ENCODE results near the gene FRYL. TPM values are rescaled to one million over a fixed set of nuclear protein-coding genes. Genes with fewer than 3 reads are reported as not detected.
A peak's percentile ranks its signal among the peaks of the same experiment; 100 is the strongest.
"Not testable (repeated sequence)": the region's sequence is repeated elsewhere in the genome, so short reads cannot be mapped to it uniquely, and the experiment has no call there.

Gene FRYL
- total RNA-seq, result 68.2 and 69.6 TPM in 2 replicates

- H3K4me1 Mint-ChIP-seq (ENCODE audit: low read depth), result peaks cover 35% of the 10 kb centered on the region
- peak; percentile 98 for DNase-seq (ENCODE audit: low spot score)
- intact Hi-C loops (cut with micrococcal nuclease), result loop anchor here (1.0 to 2.0 kb wide), 7 partner anchors 40 to 439 kb away; partner anchors contain the start of genes OCIAD1 and SLAIN2
- peak within 1 kb of the TSS; percentile 97 for H3K27ac Mint-ChIP-seq
- no peaks in the 10 kb centered on the region for H3K27me3 Mint-ChIP-seq (ENCODE audit: low read depth)
- H3K36me3 Mint-ChIP-seq (ENCODE audit: low read depth), result peaks cover 8% of the 10 kb centered on the region
- H3K4me3 Mint-ChIP-seq (ENCODE audit: low read depth), result peak within 1 kb of the TSS; percentile 95
- no peaks in the 10 kb centered on the region for H3K9me3 Mint-ChIP-seq
Measured at GRCh38 chr4:48779998-48780864, at the start of gene FRYL. Gene FRYL, minus strand, starts transcription at chr4:48780279. Its CDS starts 145,869 bp downstream, at chr4:48634410.

- H3K9me3 Mint-ChIP-seq, result no peaks in the 10 kb centered on the region
- intact Hi-C loops (cut with micrococcal nuclease), result no loop called here
- no peak overlapping the region for H3K4me3 Mint-ChIP-seq (ENCODE audit: low read depth)
- peaks cover 15% of the 10 kb centered on the region for H3K36me3 Mint-ChIP-seq (ENCODE audit: low read depth)
- peaks cover 13% of the 10 kb centered on the region for H3K27me3 Mint-ChIP-seq (ENCODE audit: low read depth)
- H3K4me1 Mint-ChIP-seq (ENCODE audit: low read depth), result peaks cover 15% of the 10 kb centered on the region
- H3K27ac Mint-ChIP-seq, result no peak overlapping the region
- no peak for DNase-seq (ENCODE audit: low spot score)
Measured at GRCh38 chr4:48827622-48828021, 47.5 kb upstream of the FRYL start.

- H3K27me3 Mint-ChIP-seq (ENCODE audit: low read depth), result peaks cover 47% of the 10 kb centered on the region
- H3K9me3 Mint-ChIP-seq; DNase-seq (ENCODE audit: low spot score); H3K27ac Mint-ChIP-seq; H3K4me1 Mint-ChIP-seq (ENCODE audit: low read depth); H3K4me3 Mint-ChIP-seq (ENCODE audit: low read depth); H3K36me3 Mint-ChIP-seq (ENCODE audit: low read depth); intact Hi-C loops (cut with micrococcal nuclease): not testable (repeated sequence)
Measured at GRCh38 chr4:48821431-48821830, 41.4 kb upstream of the FRYL start.

- peaks cover 33% of the 10 kb centered on the region for H3K27me3 Mint-ChIP-seq (ENCODE audit: low read depth)
- intact Hi-C loops (cut with micrococcal nuclease), result no loop called here
- no peak overlapping the region for H3K27ac Mint-ChIP-seq
- DNase-seq (ENCODE audit: low spot score), result no peak
- no peaks in the 10 kb centered on the region for H3K36me3 Mint-ChIP-seq (ENCODE audit: low read depth)
- H3K4me3 Mint-ChIP-seq (ENCODE audit: low read depth), result no peak overlapping the region
- no peaks in the 10 kb centered on the region for H3K9me3 Mint-ChIP-seq
- peaks cover 5% of the 10 kb centered on the region for H3K4me1 Mint-ChIP-seq (ENCODE audit: low read depth)
Measured at GRCh38 chr4:48816971-48817370, 36.9 kb upstream of the FRYL start.

- H3K27me3 Mint-ChIP-seq (ENCODE audit: low read depth), result peaks cover 29% of the 10 kb centered on the region
- H3K4me1 Mint-ChIP-seq (ENCODE audit: low read depth); H3K4me3 Mint-ChIP-seq (ENCODE audit: low read depth); H3K36me3 Mint-ChIP-seq (ENCODE audit: low read depth); DNase-seq (ENCODE audit: low spot score); H3K9me3 Mint-ChIP-seq; intact Hi-C loops (cut with micrococcal nuclease); H3K27ac Mint-ChIP-seq: not testable (repeated sequence)
Measured at GRCh38 chr4:48816297-48816696, 36.2 kb upstream of the FRYL start.

GRCh38 chr4:48815483-48815882 lies 35.4 kb upstream of the FRYL start:
- Mint-ChIP-seq H3K4me3 (ENCODE audit: low read depth) (no peak overlapping the region), H3K27ac (no peak overlapping the region)

GRCh38 chr4:48813964-48814363 lies 33.9 kb upstream of the FRYL start:
- Mint-ChIP-seq H3K36me3 (ENCODE audit: low read depth) (no peaks in the 10 kb centered on the region), H3K4me1 (ENCODE audit: low read depth) (peaks cover 5% of the 10 kb centered on the region), H3K9me3 (no peaks in the 10 kb centered on the region), H3K27ac (no peak overlapping the region), H3K27me3 (ENCODE audit: low read depth) (peaks cover 10% of the 10 kb centered on the region), H3K4me3 (ENCODE audit: low read depth) (no peak overlapping the region)
- intact Hi-C loops (cut with micrococcal nuclease), result no loop called here
- no peak for DNase-seq (ENCODE audit: low spot score)

More at GRCh38 chr4:48815483-48815882, 35.4 kb upstream of the FRYL start:
- Mint-ChIP-seq H3K9me3 (no peaks in the 10 kb centered on the region), H3K27me3 (ENCODE audit: low read depth) (peaks cover 21% of the 10 kb centered on the region), H3K4me1 (ENCODE audit: low read depth) (peaks cover 5% of the 10 kb centered on the region), H3K36me3 (ENCODE audit: low read depth) (no peaks in the 10 kb centered on the region)
- no peak for DNase-seq (ENCODE audit: low spot score)
- intact Hi-C loops (cut with micrococcal nuclease), result no loop called here

GRCh38 chr4:48812866-48813265 lies 32.8 kb upstream of the FRYL start:
- intact Hi-C loops (cut with micrococcal nuclease), result no loop called here
- Mint-ChIP-seq H3K4me3 (ENCODE audit: low read depth) (no peak overlapping the region), H3K27me3 (ENCODE audit: low read depth) (peaks cover 1% of the 10 kb centered on the region), H3K4me1 (ENCODE audit: low read depth) (peaks cover 5% of the 10 kb centered on the region), H3K36me3 (ENCODE audit: low read depth) (no peaks in the 10 kb centered on the region), H3K27ac (no peak overlapping the region), H3K9me3 (no peaks in the 10 kb centered on the region)
- DNase-seq (ENCODE audit: low spot score), result no peak

GRCh38 chr4:48804584-48805301 lies 24.7 kb upstream of the FRYL start:
- H3K27ac Mint-ChIP-seq, result no peak overlapping the region
- no peak overlapping the region for H3K4me3 Mint-ChIP-seq (ENCODE audit: low read depth)
- DNase-seq (ENCODE audit: low spot score), result no peak
- no peaks in the 10 kb centered on the region for H3K36me3 Mint-ChIP-seq (ENCODE audit: low read depth)
- H3K4me1 Mint-ChIP-seq (ENCODE audit: low read depth), result no peaks in the 10 kb centered on the region
- intact Hi-C loops (cut with micrococcal nuclease), result no loop called here
- H3K27me3 Mint-ChIP-seq (ENCODE audit: low read depth), result peaks cover 6% of the 10 kb centered on the region
- no peaks in the 10 kb centered on the region for H3K9me3 Mint-ChIP-seq

- intact Hi-C loops (cut with micrococcal nuclease), result no loop called here
- DNase-seq (ENCODE audit: low spot score), result no peak
- Mint-ChIP-seq H3K4me3 (ENCODE audit: low read depth) (no peak overlapping the region), H3K27me3 (ENCODE audit: low read depth) (peaks cover 19% of the 10 kb centered on the region), H3K36me3 (ENCODE audit: low read depth) (no peaks in the 10 kb centered on the region), H3K4me1 (ENCODE audit: low read depth) (no peaks in the 10 kb centered on the region), H3K27ac (no peak overlapping the region), H3K9me3 (no peaks in the 10 kb centered on the region)
Measured at GRCh38 chr4:48801016-48801715, 21.1 kb upstream of the FRYL start.

- H3K4me3 Mint-ChIP-seq (ENCODE audit: low read depth); H3K27ac Mint-ChIP-seq; H3K4me1 Mint-ChIP-seq (ENCODE audit: low read depth); H3K9me3 Mint-ChIP-seq; intact Hi-C loops (cut with micrococcal nuclease); DNase-seq (ENCODE audit: low spot score); H3K36me3 Mint-ChIP-seq (ENCODE audit: low read depth): not testable (repeated sequence)
- H3K27me3 Mint-ChIP-seq (ENCODE audit: low read depth), result peaks cover 19% of the 10 kb centered on the region
Measured at GRCh38 chr4:48800155-48800554, 20.1 kb upstream of the FRYL start.

GRCh38 chr4:48799157-48799556 lies 19.1 kb upstream of the FRYL start:
- no peaks in the 10 kb centered on the region for H3K36me3 Mint-ChIP-seq (ENCODE audit: low read depth)
- H3K4me3 Mint-ChIP-seq (ENCODE audit: low read depth), result no peak overlapping the region

More at GRCh38 chr4:48799157-48799556, 19.1 kb upstream of the FRYL start:
- Mint-ChIP-seq H3K27ac (no peak overlapping the region), H3K4me1 (ENCODE audit: low read depth) (no peaks in the 10 kb centered on the region), H3K9me3 (no peaks in the 10 kb centered on the region), H3K27me3 (ENCODE audit: low read depth) (peaks cover 19% of the 10 kb centered on the region)
- DNase-seq (ENCODE audit: low spot score), result no peak
- intact Hi-C loops (cut with micrococcal nuclease), result no loop called here

All from activated T-helper 2 cell treated with anti-CD3 and anti-CD28 coated beads, Interferon-gamma antibody, Interleukin-2, Interleukin-4, amounts not matched to agents 10 μg/mL and 5 μg/mL and 100 μg/mL, durations not matched to agents 14 hours and 24 hours and 36 hours (primary cell).